Heart right ventricle (tissue), 16 donors: ENCODE data around the gene COL25A1. TPM values are rescaled to one million over a fixed set of nuclear protein-coding genes. Genes with fewer than 3 reads are reported as not detected.

Source experiments
- ATAC-seq, 8 donors: fragments of 200-7000 bp; cut with Tn5 transposase; one replicate each; pipeline ENCODE4 v1.9.1; 2020; ENCODE audit warnings: mild to moderate bottlenecking in 8 of 8, moderate library complexity in 8 of 8, moderate number of reproducible peaks in 1 of 8
- DNase-seq, 2 donors: peaks; one replicate each; pipeline ENCODE4 v3.0.0-alpha.2; 2020
- H3K27ac ChIP-seq, 10 donors: fragments of 200-600 bp; sonication (generic) in 2 of 10; one replicate each; pipeline versions ENCODE4 v1.5.0 to v1.8.0; 2020 to 2022; ENCODE audit warnings: mild to moderate bottlenecking in 3 of 10
- H3K27me3 ChIP-seq, 7 donors: fragments of 200-600 bp; one replicate each; pipeline ENCODE4 v1.8.0; 2021 to 2022; ENCODE audit warnings: mild to moderate bottlenecking in 2 of 7
- H3K36me3 ChIP-seq, 9 donors: fragments of 200-600 bp; sonication (generic) in 1 of 9; one replicate each; pipeline versions ENCODE4 v1.5.0 to v1.8.0; 2020 to 2022; ENCODE audit warnings: mild to moderate bottlenecking in 2 of 9
- H3K4me1 ChIP-seq, 9 donors: fragments of 200-600 bp; sonication (generic) in 1 of 9; one replicate each; pipeline versions ENCODE4 v1.5.0 to v1.8.0; 2020 to 2022; ENCODE audit warnings: mild to moderate bottlenecking in 4 of 9
- H3K4me3 ChIP-seq, 10 donors: fragments of 200-600 bp; sonication (generic) in 2 of 10; one replicate each; pipeline versions ENCODE4 v1.5.0 to v1.8.0; 2020 to 2022; ENCODE audit warnings: mild to moderate bottlenecking in 7 of 10, moderate library complexity in 2 of 10
- H3K9me3 ChIP-seq, 11 donors: fragments of 200-600 bp in 10 of 11; sonication (generic) in 2 of 11; one replicate each; pipeline versions ENCODE4 v1.5.0 to v1.8.0; 2013 to 2022; ENCODE audit warnings: mild to moderate bottlenecking in 2 of 11, control low read depth in 1 of 11, moderate library complexity in 1 of 11
- WGBS, 2 donors: extraction: QIAGEN DNeasy Blood & Tissue Kit; methylation state at CpG; one replicate each; pipeline ENCODE4 v1.1.7; 2013; ENCODE audit warnings: inconsistent platforms in 1 of 2; 5-methylcytosine and 5-hydroxymethylcytosine counted together
- intact Hi-C, 10 donors: fragments of 100-400 bp; cut with DNase I; formaldehyde crosslinking; loops; one replicate each; pipeline versions ENCODE4 v1.11.1 to v1.14.2; 2022
- polyA plus RNA-seq, 2 donors: library from polyadenylated mRNA; stranded (reverse); fragments of 200-250 nt; gene quantifications; one replicate each; pipeline ENCODE4 v1.2.3, GENCODE V29; 2013
- total RNA-seq, 10 donors: library from RNA; stranded (reverse); fragmentation: NEBNext Ultra II Directional in 3 of 10; extraction: Animal tissue kit (Norgen Biotek cat#: 25700) in 3 of 10; gene quantifications; one replicate each; pipeline versions ENCODE4 v1.2.1 to v1.2.4, GENCODE V29; 2021 to 2023
- TF ChIP-seq, protein P1 (sequence below), 9 donors: fragments of 200-600 bp; sonication (generic) in 2 of 9; IDR thresholded peaks; one replicate each; pipeline versions ENCODE4 v1.5.0 to v1.8.0; 2021 to 2022; ENCODE audit warnings: antibody characterized with exemption in 9 of 9, mild to moderate bottlenecking in 5 of 9, moderate library complexity in 1 of 9
- donor health status: Arrhythmogenic right ventricular cardiomyopathy.
- donor health status: ischemic (EF 13 %, LVEDD 7.1; RV severe dilation, severe dysfunction).
- donor health status: healthy with polysubstance abuse.
- donor health status: DM: no; HTN: yes; CAD: no.
- donor health status: DM: no; HTN: no; CAD: no.
- donor health status: ischemic (EF 25% LVEDD 6.9; RV normal size, moderate dysfunction).
- donor health status: ischemic (EF 25% LVEDD 5.7; RV mildly dilated, moderate dysfunction).
- donor health status: healthy.
- donor health status: DM: yes; HTN: yes; CAD: no.
- donor health status: Ischemic cardiomyopathy.
- donor health status: ischemic (EF 35%, LVEDD 5.7; RV mildly dilated, moderate dysfunction).
- donor health status: nonischemic (EF 11% LVEDD 7.7; RV severe dilation, severe dysfunction).
- donor health status: DM: yes; HTN: yes; CAD: no.
- donor health status: PGD.
- donor health status: ischemic (EF 29% LVEDD 5.4; RV normal size, mild dysfunction).
- donor health status: nonischemic (EF 23%, LVEDD 6.1; RV moderate dilation, normal function).

The COL25A1 gene
- total and polyA plus RNA-seq, 12 donors = 0.07 to 1.2 (median 0.41) TPM

DNA sequence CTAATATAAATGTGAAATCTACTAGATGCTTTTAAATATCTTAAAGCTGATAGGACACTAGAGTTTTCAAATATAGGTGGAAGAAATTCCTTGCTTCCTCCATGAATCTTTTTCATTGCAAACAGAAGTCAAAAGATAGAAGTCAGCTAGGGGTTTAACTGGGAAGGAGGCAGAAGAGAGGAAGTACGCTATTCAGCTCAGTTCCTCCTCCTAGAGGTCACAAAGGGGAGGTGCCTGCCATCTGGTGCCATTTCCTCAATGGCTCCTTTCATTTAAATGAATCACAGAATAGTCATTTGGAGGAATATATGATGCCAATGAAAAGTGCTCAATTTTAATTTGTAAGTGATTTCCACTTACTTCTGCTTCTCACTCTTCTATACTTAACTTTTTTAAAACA is 8.5 kb downstream of the COL25A1 start:
- no peaks in the 10 kb centered on the region for H3K4me1 ChIP-seq
- ATAC-seq = no peak
- 49 to 90% methylated on average over 1 of the region's 1 CpG for WGBS, 2 donors
- H3K27me3 ChIP-seq = peaks cover 0 to 15% (median 0%) of the 10 kb centered on the region in 7 donors
- no peak overlapping the region for H3K4me3 ChIP-seq
- TF ChIP-seq, protein P1, sequence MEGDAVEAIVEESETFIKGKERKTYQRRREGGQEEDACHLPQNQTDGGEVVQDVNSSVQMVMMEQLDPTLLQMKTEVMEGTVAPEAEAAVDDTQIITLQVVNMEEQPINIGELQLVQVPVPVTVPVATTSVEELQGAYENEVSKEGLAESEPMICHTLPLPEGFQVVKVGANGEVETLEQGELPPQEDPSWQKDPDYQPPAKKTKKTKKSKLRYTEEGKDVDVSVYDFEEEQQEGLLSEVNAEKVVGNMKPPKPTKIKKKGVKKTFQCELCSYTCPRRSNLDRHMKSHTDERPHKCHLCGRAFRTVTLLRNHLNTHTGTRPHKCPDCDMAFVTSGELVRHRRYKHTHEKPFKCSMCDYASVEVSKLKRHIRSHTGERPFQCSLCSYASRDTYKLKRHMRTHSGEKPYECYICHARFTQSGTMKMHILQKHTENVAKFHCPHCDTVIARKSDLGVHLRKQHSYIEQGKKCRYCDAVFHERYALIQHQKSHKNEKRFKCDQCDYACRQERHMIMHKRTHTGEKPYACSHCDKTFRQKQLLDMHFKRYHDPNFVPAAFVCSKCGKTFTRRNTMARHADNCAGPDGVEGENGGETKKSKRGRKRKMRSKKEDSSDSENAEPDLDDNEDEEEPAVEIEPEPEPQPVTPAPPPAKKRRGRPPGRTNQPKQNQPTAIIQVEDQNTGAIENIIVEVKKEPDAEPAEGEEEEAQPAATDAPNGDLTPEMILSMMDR (IDR thresholded peaks at IDR 0.05) = peak in 7 of 9 donors; percentile 11 to 52 (median 26)
- H3K9me3 ChIP-seq = no peaks in the 10 kb centered on the region
- H3K36me3 ChIP-seq = no peaks in the 10 kb centered on the region
- intact Hi-C loops = loop anchor here in 2 of 10 donors (10.0 kb wide), 1 partner anchor 459 kb away; no protein-coding TSS in a partner anchor
- DNase-seq = no peak
- no peak overlapping the region for H3K27ac ChIP-seq

DNA sequence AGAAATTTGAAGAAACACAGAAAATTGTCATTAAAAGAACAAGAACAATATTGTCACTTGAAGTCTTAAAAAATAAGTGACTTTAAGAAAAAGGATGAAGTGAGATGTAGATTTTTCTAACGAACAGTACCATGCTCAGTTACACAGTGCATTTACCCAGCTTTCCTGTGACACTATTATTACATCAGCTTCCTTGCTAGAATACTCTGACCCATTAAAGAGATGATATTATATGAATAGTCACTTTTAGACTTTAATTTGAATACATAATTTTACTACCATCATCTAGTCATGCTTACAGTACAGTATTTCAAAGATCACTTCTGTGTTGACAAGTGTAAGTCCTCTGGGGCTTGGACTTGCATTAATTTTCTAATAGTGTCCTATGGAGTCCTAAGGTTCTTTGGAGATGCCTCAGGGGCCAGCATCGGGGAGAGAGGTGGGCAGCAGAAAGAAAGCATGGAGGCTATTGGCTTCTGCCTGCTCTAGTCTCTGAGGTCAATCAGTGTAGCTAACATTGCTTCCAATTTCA is 10.7 kb downstream of the COL25A1 start:
- 80 to 89% methylated on average over 2 of the region's 2 CpGs for WGBS, 2 donors
- H3K9me3 ChIP-seq = no peaks in the 10 kb centered on the region
- no peaks in the 10 kb centered on the region for H3K4me1 ChIP-seq
- H3K27me3 ChIP-seq = peaks cover 0 to 2% (median 0%) of the 10 kb centered on the region in 7 donors
- no peak overlapping the region for H3K27ac ChIP-seq
- no peak overlapping the region for H3K4me3 ChIP-seq
- DNase-seq (no peak), ATAC-seq (no peak)
- no peaks in the 10 kb centered on the region for H3K36me3 ChIP-seq
- intact Hi-C loops = loop anchor here in 2 of 10 donors (10.0 kb wide), 1 partner anchor 457 kb away; no protein-coding TSS in a partner anchor
- TF ChIP-seq, protein P1 (IDR thresholded peaks at IDR 0.05) = no peak

DNA sequence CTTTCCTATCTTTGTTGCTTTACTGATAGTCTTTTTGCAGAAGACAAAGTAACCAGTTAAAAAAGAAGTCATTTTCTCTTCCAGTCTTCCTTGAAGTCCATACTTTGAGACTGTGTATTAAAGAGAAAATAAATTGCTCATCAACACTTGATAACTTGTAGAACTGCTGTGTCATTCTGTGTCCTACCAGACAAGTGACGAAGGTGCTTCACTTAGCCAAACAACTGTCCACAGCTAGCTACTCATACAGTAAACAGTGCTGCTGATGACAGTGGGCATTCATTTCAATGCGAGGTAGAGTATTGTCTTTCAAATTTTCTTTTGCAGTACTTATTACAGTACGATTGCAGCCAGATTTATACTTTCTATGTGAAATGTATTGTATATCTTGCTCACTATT is 11.5 kb downstream of the COL25A1 start:
- ATAC-seq (peak in 4 of 8 donors; percentile 73 to 96 (median 76)), DNase-seq (no peak)
- H3K27me3 ChIP-seq = no peaks in the 10 kb centered on the region
- no peak overlapping the region for H3K4me3 ChIP-seq
- intact Hi-C loops = loop anchor here in 2 of 10 donors (10.0 kb wide), 1 partner anchor 456 kb away; no protein-coding TSS in a partner anchor
- H3K36me3 ChIP-seq = no peaks in the 10 kb centered on the region
- no peaks in the 10 kb centered on the region for H3K4me1 ChIP-seq
- H3K27ac ChIP-seq = peak overlapping the region in 1 of 10 donors; percentile 16
- TF ChIP-seq, protein P1 (IDR thresholded peaks at IDR 0.05) = no peak
- 42 to 62% methylated on average over 3 of the region's 3 CpGs for WGBS, 2 donors
- no peaks in the 10 kb centered on the region for H3K9me3 ChIP-seq

DNA sequence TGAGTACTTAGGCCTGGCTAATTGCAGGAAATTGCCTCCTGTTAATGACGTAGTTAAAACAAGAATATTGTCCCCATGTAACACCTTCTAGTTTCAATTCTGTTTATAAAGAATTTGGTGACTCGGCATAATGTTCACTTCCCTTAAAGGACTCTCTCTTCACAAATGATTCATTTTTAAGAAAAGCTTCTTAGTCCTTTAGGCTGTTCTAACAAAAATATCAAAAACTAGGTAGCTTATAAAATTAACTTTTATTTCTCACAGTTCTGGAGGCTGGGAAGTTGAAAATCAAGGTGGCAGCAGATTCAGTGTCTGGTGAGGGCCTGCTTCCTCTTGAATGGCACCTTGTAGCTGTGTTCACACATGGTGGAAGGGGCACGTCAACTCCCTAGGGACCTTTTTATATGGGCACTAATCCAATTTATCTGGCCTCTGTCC is 23.8 kb downstream of the COL25A1 start:
- Histone ChIP-seq H3K27ac (peak overlapping the region in 1 of 10 donors; percentile 16), H3K4me1 (peaks cover 0 to 3% (median 0%) of the 10 kb centered on the region in 9 donors), H3K27me3 (no peaks in the 10 kb centered on the region), H3K36me3 (no peaks in the 10 kb centered on the region), H3K9me3 (no peaks in the 10 kb centered on the region), H3K4me3 (no peak overlapping the region)
- 55 to 59% methylated on average over 3 of the region's 3 CpGs for WGBS, 2 donors
- intact Hi-C loops = no loop called here
- no peak for DNase-seq
- TF ChIP-seq, protein P1 (IDR thresholded peaks at IDR 0.05) = no peak
- ATAC-seq = peak in 1 of 8 donors; percentile 37
